ENCODE measurements around the gene IMPDH2.
A peak's percentile ranks its signal among the peaks of the same experiment; 100 is the strongest.

The IMPDH2 gene

GRCh38 chr3:49021813-49022687 is 7.1 kb downstream of the IMPDH2 start, which contains the start of gene NDUFAF3:
TSS of gene NDUFAF3 (plus strand) at chr3:49022121. CDS start at chr3:49022145, 24 bp downstream.
- no peak within 1 kb of the TSS for H3K27ac ChIP-seq (ENCODE audit: low read length)
- peaks cover 31% of the 10 kb centered on the region for H3K36me3 ChIP-seq (ENCODE audit: control insufficient read depth, insufficient read depth, low read length)
- no peaks in the 10 kb centered on the region for H3K9me3 ChIP-seq (ENCODE audit: control insufficient read depth, insufficient read depth, low read length)
- peaks cover 2% of the 10 kb centered on the region; the same call in 1 of the 2 replicates for H3K4me1 ChIP-seq (ENCODE audit: control insufficient read depth, insufficient read depth, low read length)
- no CpG with 5 or more reads among the region's 83 CpGs for WGBS (ENCODE audit: insufficient coverage, insufficient read length)
- H3K4me3 ChIP-seq (ENCODE audit: low read length): peak within 1 kb of the TSS; percentile 77
- H3K27me3 ChIP-seq (ENCODE audit: control insufficient read depth, insufficient read depth, low read length): no peaks in the 10 kb centered on the region
- DNase-seq (ENCODE audit: low read depth, low spot score): peak; percentile 84

GRCh38 chr3:49021213-49021812 is 7.9 kb downstream of the IMPDH2 start:
- Histone ChIP-seq H3K9me3 (ENCODE audit: control insufficient read depth, insufficient read depth, low read length) (no peaks in the 10 kb centered on the region), H3K27me3 (ENCODE audit: control insufficient read depth, insufficient read depth, low read length) (no peaks in the 10 kb centered on the region), H3K36me3 (ENCODE audit: control insufficient read depth, insufficient read depth, low read length) (peaks cover 26% of the 10 kb centered on the region), H3K27ac (ENCODE audit: low read length) (no peak overlapping the region), H3K4me3 (ENCODE audit: low read length) (peak overlapping the region; percentile 77), H3K4me1 (ENCODE audit: control insufficient read depth, insufficient read depth, low read length) (peaks cover 2% of the 10 kb centered on the region; the same call in 1 of the 2 replicates)
- DNase-seq (ENCODE audit: low read depth, low spot score): peak; percentile 97
- no CpG with 5 or more reads among the region's 60 CpGs for WGBS (ENCODE audit: insufficient coverage, insufficient read length)

DNA sequence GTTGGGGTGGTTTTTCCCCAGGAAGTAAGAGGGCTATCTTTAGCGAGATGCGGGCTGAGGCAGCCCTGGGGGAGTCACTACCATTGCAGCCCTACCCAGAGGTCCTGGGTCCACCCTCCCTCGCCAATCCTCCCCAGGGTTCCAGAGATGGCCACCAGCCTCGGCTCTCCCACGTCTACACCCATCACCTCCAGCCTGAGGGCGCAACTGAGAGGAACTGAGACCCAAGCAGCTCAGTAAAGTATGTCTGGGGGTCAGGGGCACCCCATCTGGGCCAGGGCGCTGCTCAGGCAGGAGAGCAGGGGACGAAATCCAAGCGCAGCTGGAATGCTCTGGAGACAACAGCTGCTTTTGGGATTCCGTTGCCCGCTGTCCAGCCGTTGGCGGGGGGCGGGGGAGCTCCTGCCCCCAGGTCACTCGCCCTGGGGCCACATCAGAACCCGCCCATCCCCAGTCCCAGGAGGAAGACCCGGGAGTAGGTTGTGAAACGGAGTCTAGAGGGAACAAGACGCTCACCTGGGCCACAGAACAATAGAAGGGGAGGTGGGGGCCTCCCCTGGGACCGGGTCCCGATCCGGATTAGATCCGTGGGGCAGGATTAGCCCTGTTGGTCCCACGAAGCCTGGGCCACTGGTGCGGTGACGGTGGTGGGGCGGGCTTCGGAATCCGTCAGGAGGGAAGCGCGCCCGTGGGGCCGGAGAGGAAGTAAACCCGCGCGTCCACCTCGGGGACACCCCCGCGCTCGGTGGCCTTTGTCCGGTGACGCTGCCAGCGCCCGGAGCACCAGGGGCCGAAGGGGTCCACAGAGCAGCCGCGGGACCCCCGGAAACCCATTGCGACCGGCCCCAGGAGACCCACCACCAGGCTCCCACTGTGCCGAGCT is 8.6 kb downstream of the IMPDH2 start:
- no peak for DNase-seq (ENCODE audit: low read depth, low spot score)
- Histone ChIP-seq H3K27me3 (ENCODE audit: control insufficient read depth, insufficient read depth, low read length) (no peaks in the 10 kb centered on the region), H3K4me3 (ENCODE audit: low read length) (peak overlapping the region; percentile 77), H3K9me3 (ENCODE audit: control insufficient read depth, insufficient read depth, low read length) (no peaks in the 10 kb centered on the region), H3K36me3 (ENCODE audit: control insufficient read depth, insufficient read depth, low read length) (peaks cover 25% of the 10 kb centered on the region), H3K4me1 (ENCODE audit: control insufficient read depth, insufficient read depth, low read length) (peaks cover 2% of the 10 kb centered on the region; the same call in 1 of the 2 replicates), H3K27ac (ENCODE audit: low read length) (no peak overlapping the region)
- WGBS (ENCODE audit: insufficient coverage, insufficient read length): no CpG with 5 or more reads among the region's 51 CpGs

DNA sequence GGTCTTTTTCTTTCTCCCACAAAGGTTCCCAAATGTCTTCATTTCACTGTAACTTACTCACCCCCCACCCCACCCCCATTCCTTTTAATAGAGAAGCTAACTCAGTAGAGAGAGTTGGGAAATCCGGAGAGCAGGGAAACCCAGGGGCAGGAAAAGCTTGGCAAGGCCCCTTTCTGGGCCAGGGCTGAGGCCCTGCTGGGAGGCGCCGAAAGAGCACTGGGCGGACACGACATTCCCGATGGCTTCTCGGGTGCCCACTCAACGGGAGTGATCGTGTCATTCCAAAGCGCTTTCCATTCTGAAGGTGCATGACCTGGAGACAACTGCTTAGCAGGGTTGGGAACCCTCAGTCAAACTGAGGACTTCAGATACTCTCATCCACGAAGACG is 9.3 kb downstream of the IMPDH2 start:
- Histone ChIP-seq H3K27me3 (ENCODE audit: control insufficient read depth, insufficient read depth, low read length) (no peaks in the 10 kb centered on the region), H3K4me3 (ENCODE audit: low read length) (peak overlapping the region; percentile 77; the same call in 1 of the 2 replicates), H3K36me3 (ENCODE audit: control insufficient read depth, insufficient read depth, low read length) (peaks cover 24% of the 10 kb centered on the region), H3K27ac (ENCODE audit: low read length) (no peak overlapping the region), H3K9me3 (ENCODE audit: control insufficient read depth, insufficient read depth, low read length) (no peaks in the 10 kb centered on the region), H3K4me1 (ENCODE audit: control insufficient read depth, insufficient read depth, low read length) (peaks cover 2% of the 10 kb centered on the region; the same call in 1 of the 2 replicates)
- DNase-seq (ENCODE audit: low read depth, low spot score): no peak
- no CpG with 5 or more reads among the region's 12 CpGs for WGBS (ENCODE audit: insufficient coverage, insufficient read length)

DNA sequence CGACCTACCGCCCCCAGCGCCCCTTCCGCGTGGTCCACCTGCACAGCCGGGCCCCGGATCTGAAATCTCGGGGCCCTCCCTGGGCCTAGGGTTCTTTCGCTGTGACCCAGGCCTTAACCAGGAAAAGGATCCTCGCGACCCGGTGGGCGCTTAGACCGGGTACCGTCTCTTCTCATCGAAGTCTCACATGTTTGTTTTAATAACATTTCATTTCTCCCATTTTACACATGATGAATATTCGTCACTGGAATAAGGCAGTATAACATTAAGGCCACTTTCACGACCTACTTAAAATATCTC is 10.5 kb downstream of the IMPDH2 start:
- DNase-seq (ENCODE audit: low read depth, low spot score): no peak
- Histone ChIP-seq H3K4me1 (ENCODE audit: control insufficient read depth, insufficient read depth, low read length) (peaks cover 2% of the 10 kb centered on the region; the same call in 1 of the 2 replicates), H3K27me3 (ENCODE audit: control insufficient read depth, insufficient read depth, low read length) (no peaks in the 10 kb centered on the region), H3K36me3 (ENCODE audit: control insufficient read depth, insufficient read depth, low read length) (peaks cover 20% of the 10 kb centered on the region), H3K4me3 (ENCODE audit: low read length) (peak overlapping the region; percentile 52; the same call in 1 of the 2 replicates), H3K27ac (ENCODE audit: low read length) (no peak overlapping the region), H3K9me3 (ENCODE audit: control insufficient read depth, insufficient read depth, low read length) (no peaks in the 10 kb centered on the region)
- WGBS (ENCODE audit: insufficient coverage, insufficient read length): no CpG with 5 or more reads among the region's 18 CpGs

GRCh38 chr3:49017971-49018706 is 11.1 kb downstream of the IMPDH2 start, which contains the start of gene DALRD3:
TSS of gene DALRD3 (minus strand) at chr3:49018580. CDS start at chr3:49018564, 16 bp downstream.
- Histone ChIP-seq H3K4me3 (ENCODE audit: low read length) (peak within 1 kb of the TSS; percentile 52), H3K27me3 (ENCODE audit: control insufficient read depth, insufficient read depth, low read length) (no peaks in the 10 kb centered on the region), H3K27ac (ENCODE audit: low read length) (no peak within 1 kb of the TSS), H3K9me3 (ENCODE audit: control insufficient read depth, insufficient read depth, low read length) (no peaks in the 10 kb centered on the region), H3K4me1 (ENCODE audit: control insufficient read depth, insufficient read depth, low read length) (peaks cover 2% of the 10 kb centered on the region; the same call in 1 of the 2 replicates), H3K36me3 (ENCODE audit: control insufficient read depth, insufficient read depth, low read length) (peaks cover 19% of the 10 kb centered on the region)
- peak; percentile 55 for DNase-seq (ENCODE audit: low read depth, low spot score)
- WGBS (ENCODE audit: insufficient coverage, insufficient read length): no CpG with 5 or more reads among the region's 85 CpGs

DNA sequence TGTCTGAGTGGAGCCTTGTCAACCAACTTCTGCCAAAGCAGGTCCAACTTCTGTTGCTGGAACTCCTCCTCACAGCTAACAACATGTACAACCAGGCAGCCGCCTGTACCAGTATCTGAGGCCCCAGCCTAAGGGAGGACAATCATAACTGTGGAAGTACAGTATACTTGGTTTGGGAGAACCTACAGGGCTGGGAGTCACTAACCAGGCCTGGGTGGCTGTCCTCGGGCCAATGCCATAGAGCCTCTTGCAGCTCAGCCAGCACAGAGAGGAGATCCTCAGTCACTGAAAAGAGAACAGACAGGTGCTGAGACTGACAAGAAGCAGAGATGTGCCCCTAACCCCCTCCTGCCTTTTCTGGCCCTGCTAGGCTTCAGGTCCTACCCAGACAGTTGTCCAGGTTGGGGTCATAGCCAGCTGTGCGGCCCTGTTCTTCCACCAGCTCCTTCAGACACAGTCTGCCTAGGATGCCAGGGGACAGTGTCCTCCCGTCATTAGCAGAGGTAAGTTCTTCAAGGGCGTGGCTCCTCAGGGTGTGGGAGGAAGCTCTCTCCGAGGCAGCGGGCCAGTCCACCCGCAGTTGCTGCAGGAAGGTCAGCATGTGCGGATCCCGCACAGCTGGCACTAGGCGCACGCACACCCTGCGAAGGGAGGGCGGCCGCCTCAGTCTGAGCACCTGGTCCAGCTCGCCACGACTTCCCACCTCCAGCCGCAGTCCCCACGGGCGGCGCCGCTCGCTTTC is 11.8 kb downstream of the IMPDH2 start:
- H3K36me3 ChIP-seq (ENCODE audit: control insufficient read depth, insufficient read depth, low read length): peaks cover 26% of the 10 kb centered on the region
- no CpG with 5 or more reads among the region's 23 CpGs for WGBS (ENCODE audit: insufficient coverage, insufficient read length)
- peaks cover 2% of the 10 kb centered on the region; the same call in 1 of the 2 replicates for H3K4me1 ChIP-seq (ENCODE audit: control insufficient read depth, insufficient read depth, low read length)
- H3K4me3 ChIP-seq (ENCODE audit: low read length): peak overlapping the region; percentile 52; the same call in 1 of the 2 replicates
- no peaks in the 10 kb centered on the region for H3K9me3 ChIP-seq (ENCODE audit: control insufficient read depth, insufficient read depth, low read length)
- no peak overlapping the region for H3K27ac ChIP-seq (ENCODE audit: low read length)
- H3K27me3 ChIP-seq (ENCODE audit: control insufficient read depth, insufficient read depth, low read length): no peaks in the 10 kb centered on the region
- DNase-seq (ENCODE audit: low read depth, low spot score): no peak

GRCh38 chr3:49016414-49017228 is 12.6 kb downstream of the IMPDH2 start:
- no peak overlapping the region for H3K4me3 ChIP-seq (ENCODE audit: low read length)
- DNase-seq (ENCODE audit: low read depth, low spot score): no peak
- no peak overlapping the region for H3K27ac ChIP-seq (ENCODE audit: low read length)
- H3K4me1 ChIP-seq (ENCODE audit: control insufficient read depth, insufficient read depth, low read length): peaks cover 2% of the 10 kb centered on the region; the same call in 1 of the 2 replicates
- no peaks in the 10 kb centered on the region for H3K27me3 ChIP-seq (ENCODE audit: control insufficient read depth, insufficient read depth, low read length)
- WGBS (ENCODE audit: insufficient coverage, insufficient read length): no CpG with 5 or more reads among the region's 6 CpGs
- peaks cover 31% of the 10 kb centered on the region for H3K36me3 ChIP-seq (ENCODE audit: control insufficient read depth, insufficient read depth, low read length)
- H3K9me3 ChIP-seq (ENCODE audit: control insufficient read depth, insufficient read depth, low read length): no peaks in the 10 kb centered on the region
